ENCODE results near the gene DBNDD1.

DBNDD1 gene

DNA sequence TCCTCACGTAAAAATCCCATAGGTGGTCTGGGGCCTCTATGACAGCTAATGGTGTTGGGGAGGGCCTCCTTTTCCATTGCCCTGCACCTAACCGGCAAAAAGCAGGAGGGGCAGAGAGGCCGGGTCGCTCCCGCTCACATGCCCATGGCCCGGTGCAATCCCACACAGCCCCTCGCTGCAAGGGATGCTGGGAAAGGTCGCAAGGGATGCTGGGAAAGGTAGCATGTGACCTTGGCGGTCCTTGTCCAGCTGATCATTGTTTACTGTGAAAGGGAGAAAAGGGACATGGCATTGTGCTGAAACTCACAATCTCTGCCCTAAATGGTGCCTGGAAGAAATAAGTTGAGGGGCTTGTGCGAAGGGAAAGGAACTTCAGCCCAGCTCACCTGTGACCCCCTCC lies 60.7 kb downstream of the DBNDD1 start:
- Mint-ChIP-seq H3K4me1 (ENCODE audit: low read depth) (no peaks in the 10 kb centered on the region), H3K9me3 (no peaks in the 10 kb centered on the region), H3K27ac (no peak overlapping the region), H3K36me3 (ENCODE audit: low read depth) (peaks cover 58% of the 10 kb centered on the region), H3K4me3 (no peak overlapping the region), H3K27me3 (no peaks in the 10 kb centered on the region)
- DNase-seq, result no peak

- Mint-ChIP-seq H3K4me3 (no peak overlapping the region), H3K36me3 (ENCODE audit: low read depth) (peaks cover 57% of the 10 kb centered on the region), H3K27me3 (no peaks in the 10 kb centered on the region), H3K27ac (no peak overlapping the region), H3K9me3 (no peaks in the 10 kb centered on the region), H3K4me1 (ENCODE audit: low read depth) (no peaks in the 10 kb centered on the region)
- peak; percentile 38 for DNase-seq
Measured at GRCh38 chr16:89958068-89958467, 61.2 kb downstream of the DBNDD1 start.

DNA sequence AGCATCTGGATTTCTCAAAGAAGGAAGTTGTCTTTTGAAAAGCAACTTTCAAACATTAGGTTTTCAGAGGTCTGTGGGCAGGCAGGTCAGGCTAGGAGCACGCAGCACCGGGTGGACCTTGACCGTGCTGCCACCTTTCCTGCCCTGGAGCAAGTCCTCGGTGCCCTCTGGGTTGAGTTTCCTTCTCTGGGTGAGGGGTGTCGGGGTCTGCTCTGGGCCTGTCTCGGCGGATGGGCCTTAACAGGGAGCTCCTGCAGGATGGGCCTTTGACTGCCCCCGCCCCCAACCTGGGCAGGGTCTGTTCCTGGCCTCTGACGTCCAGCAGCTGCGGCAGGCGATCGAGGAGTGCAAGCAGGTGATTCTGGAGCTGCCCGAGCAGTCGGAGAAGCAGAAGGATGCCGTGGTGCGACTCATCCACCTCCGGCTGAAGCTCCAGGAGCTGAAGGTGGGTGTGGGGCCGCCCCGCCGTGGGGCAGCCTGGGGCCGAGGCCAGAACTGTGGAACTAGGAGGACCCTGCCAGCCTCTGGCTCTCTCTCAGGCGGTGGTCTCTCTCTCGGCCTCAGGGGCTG lies 62.0 kb downstream of the DBNDD1 start:
- no peak overlapping the region for H3K27ac Mint-ChIP-seq

GRCh38 chr16:89956505-89957215 lies 62.6 kb downstream of the DBNDD1 start:
- no peaks in the 10 kb centered on the region for H3K27me3 Mint-ChIP-seq
- H3K4me3 Mint-ChIP-seq, result no peak overlapping the region
- no peaks in the 10 kb centered on the region for H3K4me1 Mint-ChIP-seq (ENCODE audit: low read depth)
- no peak for DNase-seq
- H3K27ac Mint-ChIP-seq, result no peak overlapping the region
- peaks cover 51% of the 10 kb centered on the region for H3K36me3 Mint-ChIP-seq (ENCODE audit: low read depth)
- no peaks in the 10 kb centered on the region for H3K9me3 Mint-ChIP-seq

More for the DNA sequence above, 62.0 kb downstream of the DBNDD1 start:
- no peak overlapping the region for H3K4me3 Mint-ChIP-seq
- no peaks in the 10 kb centered on the region for H3K9me3 Mint-ChIP-seq
- H3K4me1 Mint-ChIP-seq (ENCODE audit: low read depth), result no peaks in the 10 kb centered on the region
- H3K27me3 Mint-ChIP-seq, result no peaks in the 10 kb centered on the region
- peaks cover 54% of the 10 kb centered on the region for H3K36me3 Mint-ChIP-seq (ENCODE audit: low read depth)
- DNase-seq, result no peak

GRCh38 chr16:89955001-89955685 lies 64.1 kb downstream of the DBNDD1 start:
- Mint-ChIP-seq H3K27me3 (no peaks in the 10 kb centered on the region), H3K9me3 (no peaks in the 10 kb centered on the region), H3K27ac (no peak overlapping the region), H3K4me1 (ENCODE audit: low read depth) (no peaks in the 10 kb centered on the region), H3K4me3 (no peak overlapping the region), H3K36me3 (ENCODE audit: low read depth) (peaks cover 42% of the 10 kb centered on the region)
- DNase-seq, result no peak
